Osteoblast (primary cell): Measurements from ENCODE around the gene ENDOV. TPM values are rescaled to one million over a fixed set of nuclear protein-coding genes. Genes with fewer than 3 reads are reported as not detected.

Source experiments
- DNase-seq: peaks from one replicate; pipeline ENCODE4 v3.0.0; 2011; ENCODE audit warnings: low spot score, mixed read lengths; ENCODE audit not compliant: insufficient read length; ENCODE audit errors: missing footprints
- H2AFZ ChIP-seq: 2 replicates; pipeline ENCODE4 v1.6.0; 2011; ENCODE audit warnings: mild to moderate bottlenecking, low read length
- H3K27ac ChIP-seq: 2 replicates; pipeline ENCODE4 v1.5.1; 2011; ENCODE audit warnings: mild to moderate bottlenecking, low read depth, low read length, moderate library complexity
- H3K27me3 ChIP-seq: 2 replicates; pipeline ENCODE4 v1.6.0; 2012; ENCODE audit warnings: mild to moderate bottlenecking, control low read depth, inconsistent platforms, low read length, moderate library complexity; ENCODE audit not compliant: insufficient read depth
- H3K36me3 ChIP-seq: 2 replicates; pipeline ENCODE4 v1.5.1; 2011; ENCODE audit warnings: mild to moderate bottlenecking, low read length, control low read depth, moderate library complexity; ENCODE audit not compliant: insufficient read depth
- H3K4me1 ChIP-seq: 2 replicates; pipeline ENCODE4 v1.5.1; 2011; ENCODE audit warnings: mild to moderate bottlenecking, low read length, control low read depth, moderate library complexity; ENCODE audit not compliant: insufficient read depth
- H3K4me2 ChIP-seq: 2 replicates; pipeline ENCODE4 v1.6.0; 2011; ENCODE audit warnings: mild to moderate bottlenecking, low read length; ENCODE audit not compliant: insufficient read depth
- H3K4me3 ChIP-seq: fragments of 200-600 bp; sonication (generic); 3 replicates; pipeline ENCODE4 v1.5.1; 2012; ENCODE audit warnings: mild to moderate bottlenecking, low read length, inconsistent platforms; ENCODE audit not compliant: insufficient read depth
- H3K79me2 ChIP-seq: 2 replicates; pipeline ENCODE4 v1.6.0; 2012; ENCODE audit warnings: mild to moderate bottlenecking, low read length, control low read depth, inconsistent platforms; ENCODE audit not compliant: insufficient read depth
- H3K9me3 ChIP-seq: 2 replicates; pipeline ENCODE4 v1.5.1; 2011; ENCODE audit warnings: low read depth, low read length, control low read depth
- H4K20me1 ChIP-seq: 2 replicates; pipeline ENCODE4 v1.6.0; 2012; ENCODE audit warnings: mild to moderate bottlenecking, low read length, control low read depth; ENCODE audit not compliant: insufficient read depth
- CTCF ChIP-seq: IDR thresholded peaks from 2 replicates; pipeline ENCODE4 v1.5.1; 2011; ENCODE audit warnings: mild to moderate bottlenecking, low read depth, low read length, moderate library complexity; ENCODE audit errors: extremely low read depth
- total RNA-seq: library from RNA; depleted of rRNA; stranded (reverse); fragments of >200 nt; gene quantifications from 2 replicates; pipeline ENCODE4 v1.2.3, GENCODE V29; 2012

Gene ENDOV
- 19.5 and 25.9 TPM in 2 replicates for total RNA-seq

DNA sequence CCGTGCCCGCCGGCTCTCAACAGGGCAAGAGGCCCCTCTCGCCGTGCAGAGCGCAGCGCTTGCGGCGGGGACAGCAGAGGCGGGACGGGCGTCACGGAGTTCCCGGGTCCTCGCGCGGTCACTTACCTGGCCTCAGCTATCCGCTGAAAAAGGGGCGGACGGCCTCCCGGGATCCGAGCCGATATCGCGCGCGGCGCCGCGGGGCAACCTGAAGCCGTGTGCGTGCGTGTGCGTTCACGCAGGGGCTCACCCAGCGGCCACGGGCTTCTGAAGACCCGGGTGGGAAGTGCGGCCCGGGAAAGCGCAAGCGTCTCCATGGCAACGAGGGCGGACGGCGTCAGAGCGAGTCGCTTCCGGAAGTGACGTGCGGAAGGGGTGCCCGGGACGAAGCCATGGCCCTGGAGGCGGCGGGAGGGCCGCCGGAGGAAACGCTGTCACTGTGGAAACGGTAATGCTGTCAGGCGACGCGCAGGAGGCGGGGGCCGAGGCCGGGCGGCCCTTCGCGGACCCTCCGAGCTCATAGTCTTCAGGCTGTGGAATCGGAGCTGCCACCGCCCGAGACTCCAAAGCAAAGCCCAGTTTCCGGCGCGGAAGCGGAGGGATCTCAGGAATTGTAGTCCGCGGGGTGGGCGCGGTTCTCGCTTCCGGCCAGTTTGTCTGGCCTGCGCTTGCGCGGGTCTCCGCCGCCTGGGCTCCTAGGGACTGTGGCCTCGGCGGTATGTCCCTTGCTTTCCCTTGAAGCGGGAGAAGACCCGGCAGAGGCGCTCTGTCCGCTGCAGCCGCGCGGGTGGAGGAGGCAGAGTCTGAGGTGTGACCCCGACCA is at the start of gene ENDOV:
TSS of gene ENDOV (plus strand) at position 365 of the 823 bp plus-strand sequence. CDS start at position 393, 28 bp downstream.
- peak; percentile 100 for DNase-seq
- Histone ChIP-seq H3K9me3 (no peaks in the 10 kb centered on the region), H3K4me1 (peaks cover 15% of the 10 kb centered on the region), H3K4me3 (peak within 1 kb of the TSS; percentile 100), H4K20me1 (peaks cover 28% of the 10 kb centered on the region), H3K27ac (peak within 1 kb of the TSS; percentile 99), H3K4me2 (peak within 1 kb of the TSS; percentile 79), H3K79me2 (peaks cover 31% of the 10 kb centered on the region), H3K27me3 (peaks cover 6% of the 10 kb centered on the region), H2AFZ (peak within 1 kb of the TSS; percentile 97), H3K36me3 (peaks cover 23% of the 10 kb centered on the region)
- TF ChIP-seq CTCF: no peak

DNA sequence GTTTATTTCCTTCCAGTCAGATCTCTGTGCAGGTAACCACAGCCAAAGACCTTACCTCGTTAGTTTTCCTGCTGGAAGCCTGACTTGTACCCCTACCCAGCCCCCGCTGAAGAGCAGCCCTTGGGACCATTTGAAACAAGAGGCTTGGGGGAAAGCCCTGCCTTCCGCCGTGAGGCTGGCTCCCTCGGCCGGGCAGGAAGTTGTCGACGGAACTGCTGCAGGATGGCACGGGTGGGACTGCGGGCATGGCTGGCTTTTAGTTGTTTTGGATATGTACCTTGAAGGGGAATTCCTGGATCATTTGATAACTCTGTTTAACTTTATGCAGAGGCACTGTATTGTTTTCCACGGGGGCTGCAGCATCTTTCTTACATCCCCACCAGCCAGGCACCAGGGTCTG is 49.0 kb upstream of the ENDOV start:
- Histone ChIP-seq H3K36me3 (peaks cover 88% of the 10 kb centered on the region), H3K27ac (no peak overlapping the region), H3K9me3 (no peaks in the 10 kb centered on the region), H3K4me2 (no peak overlapping the region), H3K27me3 (no peaks in the 10 kb centered on the region), H3K79me2 (no peaks in the 10 kb centered on the region), H4K20me1 (peaks cover 9% of the 10 kb centered on the region), H2AFZ (no peak overlapping the region), H3K4me1 (peaks cover 3% of the 10 kb centered on the region), H3K4me3 (no peak overlapping the region)
- TF ChIP-seq CTCF: no peak
- peak; percentile 53 for DNase-seq

DNA sequence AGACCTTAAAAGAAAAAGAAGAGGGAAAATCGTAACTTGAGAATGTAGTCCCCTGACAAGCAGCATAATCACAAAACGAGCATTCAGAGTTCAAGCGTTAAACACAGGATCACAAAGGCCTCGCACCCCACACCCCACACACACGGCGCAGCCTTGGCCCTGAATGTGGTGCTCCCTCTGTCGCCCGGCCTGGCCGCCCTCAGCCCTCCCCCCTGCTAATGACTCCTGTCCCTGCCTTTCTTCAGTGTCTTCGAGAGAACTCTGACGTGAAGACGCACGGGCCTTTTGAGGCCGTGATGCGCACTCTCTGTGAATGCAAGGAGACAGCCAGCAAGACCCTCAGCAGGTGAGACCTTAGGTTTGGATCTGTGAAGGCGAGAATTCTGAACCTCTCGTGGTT is 47.5 kb upstream of the ENDOV start:
- H2AFZ ChIP-seq: no peak overlapping the region
- H3K9me3 ChIP-seq: no peaks in the 10 kb centered on the region
- H3K79me2 ChIP-seq: no peaks in the 10 kb centered on the region
- H3K36me3 ChIP-seq: peaks cover 90% of the 10 kb centered on the region
- no peak overlapping the region for H3K4me3 ChIP-seq
- no peak for TF ChIP-seq CTCF
- peak; percentile 18 for DNase-seq
- H4K20me1 ChIP-seq: peaks cover 9% of the 10 kb centered on the region
- H3K27me3 ChIP-seq: no peaks in the 10 kb centered on the region
- no peak overlapping the region for H3K27ac ChIP-seq
- no peak overlapping the region for H3K4me2 ChIP-seq
- peaks cover 3% of the 10 kb centered on the region for H3K4me1 ChIP-seq

- no peaks in the 10 kb centered on the region for H3K9me3 ChIP-seq
- H3K27me3 ChIP-seq: no peaks in the 10 kb centered on the region
- no peaks in the 10 kb centered on the region for H4K20me1 ChIP-seq
- peaks cover 90% of the 10 kb centered on the region for H3K36me3 ChIP-seq
- H3K79me2 ChIP-seq: no peaks in the 10 kb centered on the region
- no peaks in the 10 kb centered on the region for H3K4me1 ChIP-seq
- no peak overlapping the region for H3K4me2 ChIP-seq
- H3K4me3 ChIP-seq: no peak overlapping the region
- DNase-seq: no peak
- no peak for TF ChIP-seq CTCF
- H2AFZ ChIP-seq: no peak overlapping the region
- no peak overlapping the region for H3K27ac ChIP-seq
These were observed 43.8 kb upstream of the ENDOV start for GRCh38 chr17:80371196-80371595.
